Cardiac muscle cell (in vitro differentiated cells and primary cell): ENCODE results near the gene CEMIP2. TPM values are rescaled to one million over a fixed set of nuclear protein-coding genes. Genes with fewer than 3 reads are reported as not detected.
A peak's percentile ranks its signal among the peaks of the same experiment; 100 is the strongest.

ENCODE experiments used
- DNase-seq, 2 donors: peaks; one replicate each; pipeline versions ENCODE4 v3.0.0 to v3.0.0-alpha.2; 2010 to 2017; ENCODE audit warnings: low read depth in 1 of 2, low spot score in 1 of 2
- H3K27ac ChIP-seq: fragments of 200-600 bp; sonication (generic); 2 replicates; pipeline ENCODE4 v1.5.1; 2016
- H3K27me3 ChIP-seq: fragments of 200-600 bp; sonication (generic); 2 replicates; pipeline ENCODE4 v1.6.0; 2016; ENCODE audit warnings: control low read depth
- H3K36me3 ChIP-seq: fragments of 200-600 bp; sonication (generic); 2 replicates; pipeline ENCODE4 v1.5.1; 2016; ENCODE audit warnings: control low read depth
- H3K4me1 ChIP-seq: fragments of 200-600 bp; sonication (generic); 2 replicates; pipeline ENCODE4 v1.8.1; 2017; ENCODE audit warnings: low read depth, mild to moderate bottlenecking, mixed run types
- H3K4me3 ChIP-seq: fragments of 200-600 bp; sonication (generic); 2 replicates; pipeline ENCODE4 v1.5.1; 2016; ENCODE audit warnings: mild to moderate bottlenecking
- H3K9me3 ChIP-seq: fragments of 200-600 bp; sonication (generic); 2 replicates; pipeline ENCODE4 v1.5.1; 2017; ENCODE audit warnings: low read depth, mild to moderate bottlenecking, control low read depth
- CTCF ChIP-seq: IDR thresholded peaks from 2 replicates; pipeline ENCODE4 v1.5.1; 2012; ENCODE audit warnings: low read depth, mild to moderate bottlenecking, low read length
- polyA plus RNA-seq: library from polyadenylated mRNA; unstranded; fragments of >200 nt; fragmentation: Nextera tagmentation; extraction: Ambion mirVana; gene quantifications from 2 replicates; pipeline ENCODE4 v1.2.1, GENCODE V29; 2016
- total RNA-seq: library from RNA; depleted of rRNA; stranded (reverse); fragments of >200 nt; gene quantifications from 2 replicates; pipeline ENCODE4 v1.2.3, GENCODE V29; 2016

The CEMIP2 gene
- total and polyA plus RNA-seq, 2 experiments from 2014 or later = 15.9 to 16.5 TPM

DNA sequence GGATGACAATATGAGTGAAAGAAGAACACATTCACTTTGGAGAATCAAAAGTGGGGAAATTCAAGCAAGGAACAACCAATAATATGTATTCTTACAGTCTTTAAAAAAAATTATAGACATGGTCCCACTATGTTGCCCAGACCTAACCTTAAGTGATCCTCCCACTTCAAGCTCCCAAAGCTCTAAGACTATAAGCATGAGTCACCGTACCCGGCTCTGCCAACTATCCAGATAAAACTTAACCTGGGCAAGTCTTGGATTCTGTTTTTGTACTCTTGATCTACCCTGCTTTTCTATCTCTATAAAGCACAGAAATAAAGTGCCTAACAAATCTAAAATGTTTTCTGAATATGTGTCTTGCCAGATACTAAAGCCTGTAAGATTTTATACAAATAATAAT is 30.9 kb downstream of the CEMIP2 start:
- Histone ChIP-seq H3K27ac (no peak overlapping the region), H3K4me1 (peaks cover 16% of the 10 kb centered on the region), H3K27me3 (no peaks in the 10 kb centered on the region), H3K9me3 (no peaks in the 10 kb centered on the region), H3K36me3 (peaks cover 7% of the 10 kb centered on the region), H3K4me3 (no peak overlapping the region)
- peak in 1 of 2 donors; percentile 41 for DNase-seq
- TF ChIP-seq CTCF = no peak

DNA sequence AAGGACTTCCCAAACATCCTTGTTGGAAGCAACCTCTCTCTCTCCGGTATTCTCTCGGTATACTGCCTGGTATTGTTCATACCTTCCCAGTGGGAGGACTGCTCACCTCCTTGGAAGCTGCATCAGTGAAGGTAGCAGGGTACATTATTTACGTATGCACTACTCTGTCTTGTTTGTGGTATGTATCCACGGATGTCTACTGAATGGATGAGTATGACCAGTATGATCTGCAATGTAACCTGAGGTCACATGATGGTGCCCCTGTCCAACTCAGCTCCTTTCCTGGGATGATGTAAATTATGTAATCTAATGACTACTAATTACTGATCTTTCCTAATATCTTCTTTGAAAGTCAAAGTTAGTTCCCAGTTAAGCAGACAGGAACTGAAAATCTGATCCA is 32.1 kb downstream of the CEMIP2 start:
- H3K27ac ChIP-seq = no peak overlapping the region
- no peaks in the 10 kb centered on the region for H3K9me3 ChIP-seq
- no peak overlapping the region for H3K4me3 ChIP-seq
- H3K36me3 ChIP-seq = peaks cover 8% of the 10 kb centered on the region
- no peak for DNase-seq
- no peak for TF ChIP-seq CTCF
- H3K4me1 ChIP-seq = peaks cover 8% of the 10 kb centered on the region
- no peaks in the 10 kb centered on the region for H3K27me3 ChIP-seq

DNA sequence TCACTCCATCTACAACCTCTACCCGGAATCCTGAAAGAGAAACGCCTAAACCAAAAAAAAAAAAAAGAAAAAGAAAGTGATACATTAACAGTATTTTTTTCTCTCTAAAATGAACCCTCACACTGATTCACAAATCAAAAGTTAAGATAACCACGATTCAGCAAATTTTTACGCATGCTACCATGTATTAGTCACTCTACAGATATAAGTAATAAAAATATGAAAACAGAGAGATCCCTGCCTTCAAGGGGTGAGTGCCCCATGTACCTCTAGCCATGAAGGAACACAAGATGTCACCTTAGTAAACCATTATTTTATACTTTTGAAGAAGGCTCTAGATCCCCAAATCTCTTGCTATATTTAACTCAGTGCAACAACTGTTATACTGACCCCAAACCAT is 33.4 kb downstream of the CEMIP2 start:
- Histone ChIP-seq H3K27ac (no peak overlapping the region), H3K36me3 (peaks cover 21% of the 10 kb centered on the region), H3K27me3 (no peaks in the 10 kb centered on the region), H3K4me1 (peaks cover 8% of the 10 kb centered on the region), H3K4me3 (no peak overlapping the region), H3K9me3 (no peaks in the 10 kb centered on the region)
- DNase-seq = no peak
- TF ChIP-seq CTCF = no peak

DNA sequence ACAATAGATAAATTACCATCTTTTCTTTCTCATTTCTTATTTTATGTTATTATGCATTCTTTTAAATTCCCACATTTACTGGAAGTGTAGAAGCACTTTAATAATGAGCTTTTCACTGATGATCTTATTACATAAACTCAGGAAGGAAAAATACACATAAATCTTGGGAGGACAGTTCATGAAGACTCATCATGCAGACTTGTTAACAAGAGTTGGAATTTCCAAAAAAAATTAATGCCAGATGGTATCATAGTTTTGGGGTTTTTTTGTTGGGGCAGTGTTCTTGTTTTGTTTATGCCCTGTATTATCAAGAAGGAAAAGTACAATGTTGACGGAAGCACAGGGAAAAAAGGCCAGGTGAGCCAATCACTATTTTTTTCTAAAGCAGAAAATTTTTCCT is 35.1 kb downstream of the CEMIP2 start:
- H3K27ac ChIP-seq = peak overlapping the region; percentile 12
- no peak for DNase-seq
- TF ChIP-seq CTCF = no peak
- no peaks in the 10 kb centered on the region for H3K27me3 ChIP-seq
- no peaks in the 10 kb centered on the region for H3K9me3 ChIP-seq
- H3K4me3 ChIP-seq = no peak overlapping the region
- peaks cover 8% of the 10 kb centered on the region for H3K4me1 ChIP-seq
- peaks cover 29% of the 10 kb centered on the region for H3K36me3 ChIP-seq

DNA sequence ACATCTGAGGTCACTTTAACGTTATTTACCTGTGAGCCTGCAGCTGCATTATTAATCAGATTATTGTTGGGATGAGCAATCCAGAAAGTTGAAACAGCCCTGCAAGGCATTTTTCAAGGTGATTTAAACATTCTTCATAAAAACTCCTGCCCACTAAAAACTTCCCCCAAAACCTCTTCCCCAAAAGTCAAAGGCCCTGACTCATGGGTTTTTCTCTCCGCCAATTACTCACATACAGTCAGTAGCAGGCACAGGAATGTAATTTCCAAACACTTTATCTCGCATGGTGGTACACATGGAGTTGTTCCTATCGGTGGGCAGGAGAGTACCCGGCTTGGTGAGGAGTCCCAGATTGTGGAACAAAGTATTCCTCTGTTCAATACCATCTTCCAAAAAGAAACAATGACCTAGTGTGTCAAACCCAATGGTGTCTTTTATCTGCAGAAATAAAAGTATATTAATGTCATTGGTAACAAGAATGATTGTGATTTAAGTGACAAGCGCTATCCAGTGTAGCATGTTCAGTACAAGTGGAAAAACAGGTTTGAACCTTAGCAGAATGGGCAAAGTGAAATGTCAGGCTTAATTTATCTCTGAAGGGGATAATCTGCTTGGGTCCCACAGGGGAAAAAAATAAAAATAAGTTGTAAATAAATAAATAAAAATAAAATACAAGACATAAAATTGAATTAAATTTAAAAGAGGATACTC is 38.3 kb downstream of the CEMIP2 start:
- Histone ChIP-seq H3K27ac (no peak overlapping the region), H3K4me3 (no peak overlapping the region), H3K36me3 (peaks cover 44% of the 10 kb centered on the region), H3K4me1 (peaks cover 8% of the 10 kb centered on the region), H3K9me3 (no peaks in the 10 kb centered on the region), H3K27me3 (no peaks in the 10 kb centered on the region)
- no peak for DNase-seq
- TF ChIP-seq CTCF = no peak
